Cortex of kidney (tissue), 1 donor: ENCODE data around the gene EFNA5.
"Not testable (repeated sequence)": the region's sequence is repeated elsewhere in the genome, so short reads cannot be mapped to it uniquely, and the experiment has no call there.

Experiments
- DNase-seq: peaks from one replicate; lab custom pipeline; 2025; lab: John Stamatoyannopoulos, UW

Gene EFNA5

GRCh38 chr5:107517185-107518033 lies 153.3 kb downstream of the EFNA5 start:
- no peak for DNase-seq

- no peak for DNase-seq
These were observed 154.1 kb downstream of the EFNA5 start for GRCh38 chr5:107516452-107517184.

- no peak for DNase-seq
These were observed 155.1 kb downstream of the EFNA5 start for GRCh38 chr5:107515521-107516080.

GRCh38 chr5:107514305-107514704 lies 156.4 kb downstream of the EFNA5 start:
- DNase-seq = no peak

- DNase-seq = no peak
These were observed 157.2 kb downstream of the EFNA5 start for GRCh38 chr5:107513337-107514085.

GRCh38 chr5:107512029-107512428 lies 158.7 kb downstream of the EFNA5 start:
- DNase-seq = no peak

- DNase-seq = no peak
These were observed 160.6 kb downstream of the EFNA5 start for GRCh38 chr5:107510125-107510524.

GRCh38 chr5:107508097-107508496 lies 162.6 kb downstream of the EFNA5 start:
- no peak for DNase-seq

- DNase-seq = no peak
These were observed 164.8 kb downstream of the EFNA5 start for GRCh38 chr5:107505763-107506534.

- no peak for DNase-seq
These were observed 166.3 kb downstream of the EFNA5 start for GRCh38 chr5:107504424-107504823.

- DNase-seq = no peak
These were observed 168.1 kb downstream of the EFNA5 start for GRCh38 chr5:107502676-107503060.

GRCh38 chr5:107501965-107502675 lies 168.6 kb downstream of the EFNA5 start:
- no peak for DNase-seq

- no peak for DNase-seq
These were observed 169.9 kb downstream of the EFNA5 start for GRCh38 chr5:107500840-107501239.

- DNase-seq = no peak
These were observed 170.4 kb downstream of the EFNA5 start for GRCh38 chr5:107500347-107500746.

- DNase-seq = no peak
These were observed 171.0 kb downstream of the EFNA5 start for GRCh38 chr5:107499776-107500175.

GRCh38 chr5:107499237-107499636 lies 171.5 kb downstream of the EFNA5 start:
- DNase-seq = no peak

- DNase-seq = no peak
These were observed 174.3 kb downstream of the EFNA5 start for GRCh38 chr5:107496466-107496865.

- not testable (repeated sequence) for DNase-seq
These were observed 176.6 kb downstream of the EFNA5 start for GRCh38 chr5:107494129-107494528.

- DNase-seq = no peak
These were observed 183.6 kb downstream of the EFNA5 start for GRCh38 chr5:107487056-107487542.

GRCh38 chr5:107486489-107486888 lies 184.2 kb downstream of the EFNA5 start:
- no peak for DNase-seq

GRCh38 chr5:107485184-107485583 lies 185.6 kb downstream of the EFNA5 start:
- DNase-seq = no peak
